DOHH2 (cell line): Measurements from ENCODE around the gene WDR64.

Source experiments
- EZH2phosphoT487 ChIP-seq: fragments of 200-600 bp; sonication (generic); IDR thresholded peaks from 2 replicates; pipeline ENCODE4 v1.6.1; 2017; ENCODE audit warnings: borderline replicate concordance, mild to moderate bottlenecking, antibody characterized with exemption, low read length, moderate library complexity, mixed read lengths
- TF ChIP-seq, protein P1 (sequence below): fragments of 200-600 bp; sonication (generic); IDR thresholded peaks from one replicate; pipeline ENCODE4 v1.5.1; 2014; ENCODE audit warnings: antibody characterized with exemption, mild to moderate bottlenecking, low read depth, low read length; ENCODE audit not compliant: poor library complexity, severe bottlenecking

GRCh38 chr1:241800640-241801039 lies 148.6 kb downstream of the WDR64 start:
- TF ChIP-seq, protein P1, sequence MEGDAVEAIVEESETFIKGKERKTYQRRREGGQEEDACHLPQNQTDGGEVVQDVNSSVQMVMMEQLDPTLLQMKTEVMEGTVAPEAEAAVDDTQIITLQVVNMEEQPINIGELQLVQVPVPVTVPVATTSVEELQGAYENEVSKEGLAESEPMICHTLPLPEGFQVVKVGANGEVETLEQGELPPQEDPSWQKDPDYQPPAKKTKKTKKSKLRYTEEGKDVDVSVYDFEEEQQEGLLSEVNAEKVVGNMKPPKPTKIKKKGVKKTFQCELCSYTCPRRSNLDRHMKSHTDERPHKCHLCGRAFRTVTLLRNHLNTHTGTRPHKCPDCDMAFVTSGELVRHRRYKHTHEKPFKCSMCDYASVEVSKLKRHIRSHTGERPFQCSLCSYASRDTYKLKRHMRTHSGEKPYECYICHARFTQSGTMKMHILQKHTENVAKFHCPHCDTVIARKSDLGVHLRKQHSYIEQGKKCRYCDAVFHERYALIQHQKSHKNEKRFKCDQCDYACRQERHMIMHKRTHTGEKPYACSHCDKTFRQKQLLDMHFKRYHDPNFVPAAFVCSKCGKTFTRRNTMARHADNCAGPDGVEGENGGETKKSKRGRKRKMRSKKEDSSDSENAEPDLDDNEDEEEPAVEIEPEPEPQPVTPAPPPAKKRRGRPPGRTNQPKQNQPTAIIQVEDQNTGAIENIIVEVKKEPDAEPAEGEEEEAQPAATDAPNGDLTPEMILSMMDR, result no peak
- TF ChIP-seq EZH2phosphoT487, result no peak
